ENCODE results near the gene EBPL.

- TF ChIP-seq POLR2AphosphoS5 (IDR thresholded peaks at IDR 0.05), result no peak
- TF ChIP-seq, protein P1, sequence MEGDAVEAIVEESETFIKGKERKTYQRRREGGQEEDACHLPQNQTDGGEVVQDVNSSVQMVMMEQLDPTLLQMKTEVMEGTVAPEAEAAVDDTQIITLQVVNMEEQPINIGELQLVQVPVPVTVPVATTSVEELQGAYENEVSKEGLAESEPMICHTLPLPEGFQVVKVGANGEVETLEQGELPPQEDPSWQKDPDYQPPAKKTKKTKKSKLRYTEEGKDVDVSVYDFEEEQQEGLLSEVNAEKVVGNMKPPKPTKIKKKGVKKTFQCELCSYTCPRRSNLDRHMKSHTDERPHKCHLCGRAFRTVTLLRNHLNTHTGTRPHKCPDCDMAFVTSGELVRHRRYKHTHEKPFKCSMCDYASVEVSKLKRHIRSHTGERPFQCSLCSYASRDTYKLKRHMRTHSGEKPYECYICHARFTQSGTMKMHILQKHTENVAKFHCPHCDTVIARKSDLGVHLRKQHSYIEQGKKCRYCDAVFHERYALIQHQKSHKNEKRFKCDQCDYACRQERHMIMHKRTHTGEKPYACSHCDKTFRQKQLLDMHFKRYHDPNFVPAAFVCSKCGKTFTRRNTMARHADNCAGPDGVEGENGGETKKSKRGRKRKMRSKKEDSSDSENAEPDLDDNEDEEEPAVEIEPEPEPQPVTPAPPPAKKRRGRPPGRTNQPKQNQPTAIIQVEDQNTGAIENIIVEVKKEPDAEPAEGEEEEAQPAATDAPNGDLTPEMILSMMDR (IDR thresholded peaks at IDR 0.05), result no peak
- no peak for TF ChIP-seq EP300 (IDR thresholded peaks at IDR 0.05)
- TF ChIP-seq POLR2A (IDR thresholded peaks at IDR 0.05), result no peak
Measured at GRCh38 chr13:49664606-49665005, 26.7 kb downstream of the EBPL start.

Measured in upper lobe of left lung (tissue), 4 donors.